ENCODE data around the gene TNS1.

The TNS1 gene

GRCh38 chr2:217875556-217876252, 127.1 kb downstream of the TNS1 start:
- Histone ChIP-seq H3K36me3 (ENCODE audit: insufficient read depth, low read length) (no peaks in the 10 kb centered on the region), H3K4me1 (ENCODE audit: insufficient read depth, low read length) (no peaks in the 10 kb centered on the region), H3K9me3 (ENCODE audit: insufficient read depth, low read depth, low read length) (no peaks in the 10 kb centered on the region), H3K27me3 (ENCODE audit: insufficient read depth, low read length) (no peaks in the 10 kb centered on the region), H3K4me3 (ENCODE audit: low read length) (no peak overlapping the region), H3K9ac (ENCODE audit: low read depth, low read length) (no peak overlapping the region), H3K27ac (ENCODE audit: low read depth, low read length) (no peak overlapping the region)
- WGBS = 94% methylated on average over 4 of the region's 4 CpGs

GRCh38 chr2:217875138-217875537, 127.7 kb downstream of the TNS1 start:
- Histone ChIP-seq H3K9ac (ENCODE audit: low read depth, low read length) (no peak overlapping the region), H3K4me3 (ENCODE audit: low read length) (no peak overlapping the region), H3K36me3 (ENCODE audit: insufficient read depth, low read length) (no peaks in the 10 kb centered on the region), H3K27me3 (ENCODE audit: insufficient read depth, low read length) (no peaks in the 10 kb centered on the region), H3K4me1 (ENCODE audit: insufficient read depth, low read length) (no peaks in the 10 kb centered on the region), H3K9me3 (ENCODE audit: insufficient read depth, low read depth, low read length) (no peaks in the 10 kb centered on the region), H3K27ac (ENCODE audit: low read depth, low read length) (no peak overlapping the region)
- WGBS = 90% methylated on average over 1 of the region's 1 CpG

- Histone ChIP-seq H3K4me1 (ENCODE audit: insufficient read depth, low read length) (no peaks in the 10 kb centered on the region), H3K27ac (ENCODE audit: low read depth, low read length) (no peak overlapping the region), H3K36me3 (ENCODE audit: insufficient read depth, low read length) (no peaks in the 10 kb centered on the region), H3K27me3 (ENCODE audit: insufficient read depth, low read length) (no peaks in the 10 kb centered on the region), H3K4me3 (ENCODE audit: low read length) (no peak overlapping the region), H3K9ac (ENCODE audit: low read depth, low read length) (no peak overlapping the region), H3K9me3 (ENCODE audit: insufficient read depth, low read depth, low read length) (no peaks in the 10 kb centered on the region)
- 86% methylated on average over 8 of the region's 8 CpGs for WGBS
Measured at GRCh38 chr2:217873371-217873770, 129.4 kb downstream of the TNS1 start.

GRCh38 chr2:217872319-217872718, 130.5 kb downstream of the TNS1 start:
- Histone ChIP-seq H3K27me3 (ENCODE audit: insufficient read depth, low read length) (no peaks in the 10 kb centered on the region), H3K9me3 (ENCODE audit: insufficient read depth, low read depth, low read length) (no peaks in the 10 kb centered on the region)

GRCh38 chr2:217870528-217871011, 132.2 kb downstream of the TNS1 start:
- Histone ChIP-seq H3K4me3 (ENCODE audit: low read length) (no peak overlapping the region), H3K4me1 (ENCODE audit: insufficient read depth, low read length) (no peaks in the 10 kb centered on the region), H3K9ac (ENCODE audit: low read depth, low read length) (no peak overlapping the region), H3K9me3 (ENCODE audit: insufficient read depth, low read depth, low read length) (no peaks in the 10 kb centered on the region), H3K27ac (ENCODE audit: low read depth, low read length) (no peak overlapping the region), H3K27me3 (ENCODE audit: insufficient read depth, low read length) (no peaks in the 10 kb centered on the region), H3K36me3 (ENCODE audit: insufficient read depth, low read length) (no peaks in the 10 kb centered on the region)
- WGBS = 90% methylated on average over 13 of the region's 13 CpGs

More at GRCh38 chr2:217872319-217872718, 130.5 kb downstream of the TNS1 start:
- no peaks in the 10 kb centered on the region for H3K36me3 ChIP-seq (ENCODE audit: insufficient read depth, low read length)
- no peak overlapping the region for H3K9ac ChIP-seq (ENCODE audit: low read depth, low read length)
- 91% methylated on average over 2 of the region's 2 CpGs for WGBS
- H3K4me3 ChIP-seq (ENCODE audit: low read length) = no peak overlapping the region
- H3K27ac ChIP-seq (ENCODE audit: low read depth, low read length) = no peak overlapping the region
- no peaks in the 10 kb centered on the region for H3K4me1 ChIP-seq (ENCODE audit: insufficient read depth, low read length)

- Histone ChIP-seq H3K4me3 (ENCODE audit: low read length) (no peak overlapping the region), H3K9ac (ENCODE audit: low read depth, low read length) (no peak overlapping the region), H3K4me1 (ENCODE audit: insufficient read depth, low read length) (no peaks in the 10 kb centered on the region), H3K36me3 (ENCODE audit: insufficient read depth, low read length) (no peaks in the 10 kb centered on the region), H3K27me3 (ENCODE audit: insufficient read depth, low read length) (no peaks in the 10 kb centered on the region), H3K9me3 (ENCODE audit: insufficient read depth, low read depth, low read length) (no peaks in the 10 kb centered on the region), H3K27ac (ENCODE audit: low read depth, low read length) (no peak overlapping the region)
- 83% methylated on average over 3 of the region's 3 CpGs for WGBS
Measured at GRCh38 chr2:217868911-217869334, 133.9 kb downstream of the TNS1 start.

- Histone ChIP-seq H3K4me3 (ENCODE audit: low read length) (no peak overlapping the region), H3K36me3 (ENCODE audit: insufficient read depth, low read length) (no peaks in the 10 kb centered on the region), H3K27me3 (ENCODE audit: insufficient read depth, low read length) (no peaks in the 10 kb centered on the region), H3K4me1 (ENCODE audit: insufficient read depth, low read length) (no peaks in the 10 kb centered on the region), H3K9ac (ENCODE audit: low read depth, low read length) (no peak overlapping the region), H3K27ac (ENCODE audit: low read depth, low read length) (no peak overlapping the region), H3K9me3 (ENCODE audit: insufficient read depth, low read depth, low read length) (no peaks in the 10 kb centered on the region)
- WGBS = 89% methylated on average over 5 of the region's 5 CpGs
Measured at GRCh38 chr2:217868265-217868892, 134.4 kb downstream of the TNS1 start.

GRCh38 chr2:217866457-217866856, 136.3 kb downstream of the TNS1 start:
- H3K27ac ChIP-seq (ENCODE audit: low read depth, low read length) = no peak overlapping the region
- no peak overlapping the region for H3K9ac ChIP-seq (ENCODE audit: low read depth, low read length)
- H3K27me3 ChIP-seq (ENCODE audit: insufficient read depth, low read length) = no peaks in the 10 kb centered on the region
- no peaks in the 10 kb centered on the region for H3K4me1 ChIP-seq (ENCODE audit: insufficient read depth, low read length)
- H3K36me3 ChIP-seq (ENCODE audit: insufficient read depth, low read length) = no peaks in the 10 kb centered on the region
- WGBS = 75% methylated on average over 3 of the region's 3 CpGs
- H3K9me3 ChIP-seq (ENCODE audit: insufficient read depth, low read depth, low read length) = no peaks in the 10 kb centered on the region
- no peak overlapping the region for H3K4me3 ChIP-seq (ENCODE audit: low read length)

- Histone ChIP-seq H3K4me3 (ENCODE audit: low read length) (no peak overlapping the region), H3K27ac (ENCODE audit: low read depth, low read length) (no peak overlapping the region), H3K36me3 (ENCODE audit: insufficient read depth, low read length) (no peaks in the 10 kb centered on the region), H3K4me1 (ENCODE audit: insufficient read depth, low read length) (no peaks in the 10 kb centered on the region), H3K9ac (ENCODE audit: low read depth, low read length) (no peak overlapping the region), H3K9me3 (ENCODE audit: insufficient read depth, low read depth, low read length) (no peaks in the 10 kb centered on the region), H3K27me3 (ENCODE audit: insufficient read depth, low read length) (no peaks in the 10 kb centered on the region)
- 93% methylated on average over 3 of the region's 3 CpGs for WGBS
Measured at GRCh38 chr2:217864963-217865772, 137.6 kb downstream of the TNS1 start.

- H3K27ac ChIP-seq (ENCODE audit: low read depth, low read length) = no peak overlapping the region
- H3K4me1 ChIP-seq (ENCODE audit: insufficient read depth, low read length) = no peaks in the 10 kb centered on the region; the same call in 1 of the 2 replicates
- 89% methylated on average over 5 of the region's 5 CpGs for WGBS
Measured at GRCh38 chr2:217863883-217864282, 138.9 kb downstream of the TNS1 start.

GRCh38 chr2:217861334-217861877, 141.4 kb downstream of the TNS1 start:
- H3K4me3 ChIP-seq (ENCODE audit: low read length) = no peak overlapping the region
- no peak overlapping the region for H3K27ac ChIP-seq (ENCODE audit: low read depth, low read length)
- no peaks in the 10 kb centered on the region; the same call in none of the 2 replicates for H3K4me1 ChIP-seq (ENCODE audit: insufficient read depth, low read length)
- H3K9me3 ChIP-seq (ENCODE audit: insufficient read depth, low read depth, low read length) = no peaks in the 10 kb centered on the region
- WGBS = 92% methylated on average over 5 of the region's 5 CpGs
- no peak overlapping the region for H3K9ac ChIP-seq (ENCODE audit: low read depth, low read length)
- no peaks in the 10 kb centered on the region for H3K27me3 ChIP-seq (ENCODE audit: insufficient read depth, low read length)
- H3K36me3 ChIP-seq (ENCODE audit: insufficient read depth, low read length) = no peaks in the 10 kb centered on the region

More at GRCh38 chr2:217863883-217864282, 138.9 kb downstream of the TNS1 start:
- no peaks in the 10 kb centered on the region for H3K27me3 ChIP-seq (ENCODE audit: insufficient read depth, low read length)
- H3K36me3 ChIP-seq (ENCODE audit: insufficient read depth, low read length) = no peaks in the 10 kb centered on the region
- H3K9me3 ChIP-seq (ENCODE audit: insufficient read depth, low read depth, low read length) = no peaks in the 10 kb centered on the region
- no peak overlapping the region for H3K9ac ChIP-seq (ENCODE audit: low read depth, low read length)
- no peak overlapping the region for H3K4me3 ChIP-seq (ENCODE audit: low read length)
